Measurements from ENCODE around the gene IPCEF1.

- TF ChIP-seq CTCF (IDR thresholded peaks at IDR 0.05) (no peak), RAD21 (conservative IDR thresholded peaks at IDR 0.05 in 1 of 2, IDR thresholded peaks at IDR 0.05 in 1 of 2) (no peak), TP53 (CRISPR knock-in tag; IDR thresholded peaks at IDR 0.05) (no peak), ZNF302 (CRISPR knock-in tag; IDR thresholded peaks at IDR 0.05) (no peak)
Measured at GRCh38 chr6:154159126-154159525, 197.5 kb downstream of the IPCEF1 start.
